Inferior parietal cortex (tissue), 1 donor: ENCODE results near the gene ABCB11.
"Not testable (repeated sequence)": the region's sequence is repeated elsewhere in the genome, so short reads cannot be mapped to it uniquely, and the experiment has no call there.

Experiments used
- DNase-seq: peaks from one replicate; pipeline ENCODE4 v3.0.0-alpha.2; 2016; ENCODE audit errors: extremely low spot score

Gene ABCB11

GRCh38 chr2:169031202-169031601 lies at the start of gene ABCB11:
Gene ABCB11, minus strand, starts transcription at chr2:169031324. Its CDS starts 13,199 bp downstream, at chr2:169018125.
- DNase-seq, result no peak

DNA sequence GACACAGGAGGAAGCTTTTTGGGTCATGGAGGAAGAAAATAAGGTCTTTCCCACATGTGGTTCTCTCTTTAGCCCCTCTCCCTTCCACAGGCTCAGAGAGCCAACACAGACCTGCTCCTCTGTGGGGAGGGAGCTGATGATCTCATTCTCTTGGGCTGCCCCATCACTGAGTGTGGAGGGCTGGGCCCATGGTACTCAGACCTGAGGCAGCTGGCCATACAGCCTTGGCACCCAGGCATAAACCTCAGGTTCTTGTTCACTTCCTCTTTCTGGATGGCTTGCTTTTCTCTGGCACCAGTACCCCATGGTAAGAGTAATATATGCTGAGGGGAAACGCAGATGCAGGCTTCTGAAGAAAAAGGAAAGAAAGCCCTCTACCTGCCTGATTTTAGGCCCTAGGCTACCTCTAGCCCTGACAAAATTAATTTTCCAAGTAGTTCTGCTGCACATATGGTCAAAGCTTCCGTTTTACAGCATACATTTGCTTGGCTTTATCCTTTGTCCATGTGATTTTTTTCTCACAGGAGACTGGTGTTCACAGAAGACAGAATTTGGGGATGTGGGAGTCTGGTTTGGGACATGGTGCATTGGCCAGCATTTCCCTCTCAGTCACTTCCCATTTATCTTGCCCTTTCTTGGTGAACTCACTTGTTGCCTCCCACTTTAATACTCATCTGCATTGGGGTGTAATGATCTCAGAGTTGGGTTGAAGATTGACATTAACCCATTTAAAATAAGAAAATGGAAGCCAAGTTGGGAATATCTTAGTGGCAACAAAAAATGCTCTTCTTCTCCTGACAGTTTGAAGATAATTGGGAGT lies 49.3 kb upstream of the ABCB11 start:
- no peak for DNase-seq

- no peak for DNase-seq
These were observed 46.6 kb upstream of the ABCB11 start for GRCh38 chr2:169077674-169078240.

GRCh38 chr2:169073963-169074751 lies 43.0 kb upstream of the ABCB11 start:
- DNase-seq, result no peak

DNA sequence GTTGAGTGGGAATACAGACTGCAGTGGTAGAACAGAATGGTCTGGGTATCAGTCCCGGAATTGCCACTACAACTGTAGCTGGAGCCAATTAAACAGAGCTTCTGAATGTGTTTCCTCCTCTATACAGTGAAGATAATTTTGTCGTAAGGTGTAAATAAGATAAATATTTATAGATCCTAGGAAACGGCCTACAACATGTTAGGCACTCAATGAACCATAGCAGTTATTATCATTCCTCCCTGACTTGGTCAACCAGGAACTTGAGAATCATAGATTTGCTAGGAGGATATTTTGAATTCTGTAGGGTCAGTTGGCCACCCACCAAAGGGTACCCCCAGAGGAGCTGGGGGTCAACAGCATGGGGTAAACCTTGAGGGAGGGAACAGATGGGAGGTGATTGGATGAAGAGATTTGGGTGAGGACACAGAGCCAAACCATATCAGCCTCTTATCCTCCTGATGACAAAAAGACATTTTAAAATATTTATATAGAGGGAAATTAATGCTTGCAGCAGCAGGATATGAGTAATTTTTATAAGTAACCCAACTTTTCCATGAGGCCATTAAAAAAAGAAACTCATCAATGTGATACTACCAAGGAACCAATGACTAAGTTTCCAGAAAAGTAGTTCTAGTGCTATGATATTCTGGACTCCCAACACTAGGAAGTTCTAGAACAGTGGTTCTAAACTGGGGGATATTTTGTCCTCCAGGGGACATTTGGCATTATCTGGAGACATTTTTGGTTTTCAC lies 42.3 kb upstream of the ABCB11 start:
- no peak for DNase-seq

DNA sequence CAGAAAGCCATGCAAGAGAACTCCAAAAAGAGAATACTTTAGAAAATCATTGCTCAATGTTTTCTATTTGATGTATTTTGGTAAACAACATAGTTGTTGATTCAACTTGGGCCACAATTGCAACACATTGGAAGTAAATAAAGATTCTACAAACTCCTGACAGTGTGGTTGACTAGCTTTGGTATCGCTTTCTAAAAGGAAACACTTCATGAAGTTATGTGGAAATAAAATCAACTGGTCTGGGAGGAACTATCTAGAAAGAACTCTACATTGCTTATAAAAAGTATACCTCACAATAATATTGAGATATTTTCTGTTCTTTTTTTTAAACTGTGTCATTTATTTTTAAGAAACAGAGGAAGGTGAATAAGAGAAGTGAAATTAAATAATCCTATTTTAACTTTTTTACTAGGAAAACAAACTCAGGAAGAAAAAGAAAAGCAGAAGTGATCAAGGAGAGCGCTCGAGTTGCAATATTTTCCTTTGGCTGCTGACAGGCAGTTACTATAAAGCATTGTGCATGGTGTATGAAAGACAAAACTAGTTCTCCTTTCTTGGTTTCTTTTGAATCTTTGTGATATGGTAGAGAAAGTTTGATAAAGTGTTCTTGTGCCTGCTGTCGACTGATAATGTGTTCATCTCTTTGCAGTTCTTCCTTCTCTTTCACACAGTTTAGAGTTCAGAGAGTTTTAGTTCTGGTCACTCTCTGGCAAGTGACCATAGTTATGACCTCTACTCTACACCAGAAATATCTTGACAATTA lies 41.2 kb upstream of the ABCB11 start:
- DNase-seq, result no peak

DNA sequence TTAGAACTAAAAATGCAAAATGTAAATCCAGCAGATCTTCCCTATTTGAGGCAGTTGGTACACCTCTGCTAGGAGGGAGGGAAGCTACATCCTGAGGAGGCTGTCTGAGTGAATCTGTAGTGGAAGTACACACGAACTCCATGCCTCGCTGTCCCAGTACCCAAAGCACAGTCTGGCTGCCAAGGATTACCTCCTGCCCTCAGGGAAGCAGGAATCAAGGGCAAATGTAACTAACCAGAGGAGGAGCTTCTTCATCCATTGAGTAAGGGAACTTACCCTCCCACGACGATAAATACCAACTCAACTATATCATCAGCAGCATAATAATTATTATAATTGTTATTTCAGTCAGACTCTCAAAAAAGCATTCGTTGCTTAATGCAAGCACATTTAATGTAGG lies 40.3 kb upstream of the ABCB11 start:
- no peak for DNase-seq

- no peak for DNase-seq
These were observed 38.7 kb upstream of the ABCB11 start for GRCh38 chr2:169069833-169070232.

GRCh38 chr2:169069341-169069740 lies 38.2 kb upstream of the ABCB11 start, which contains the start of gene DHRS9:
Gene DHRS9, plus strand, starts transcription at chr2:169069563. Its CDS starts 12,019 bp downstream, at chr2:169081582.
- DNase-seq, result no peak

- DNase-seq, result no peak
These were observed 35.8 kb upstream of the ABCB11 start for GRCh38 chr2:169066897-169067296.

- no peak for DNase-seq
These were observed 34.9 kb upstream of the ABCB11 start for GRCh38 chr2:169065864-169066517.

- DNase-seq, result no peak
These were observed 34.3 kb upstream of the ABCB11 start for GRCh38 chr2:169065422-169065821.

- DNase-seq, result not testable (repeated sequence)
These were observed 33.1 kb upstream of the ABCB11 start for GRCh38 chr2:169064199-169064598.

DNA sequence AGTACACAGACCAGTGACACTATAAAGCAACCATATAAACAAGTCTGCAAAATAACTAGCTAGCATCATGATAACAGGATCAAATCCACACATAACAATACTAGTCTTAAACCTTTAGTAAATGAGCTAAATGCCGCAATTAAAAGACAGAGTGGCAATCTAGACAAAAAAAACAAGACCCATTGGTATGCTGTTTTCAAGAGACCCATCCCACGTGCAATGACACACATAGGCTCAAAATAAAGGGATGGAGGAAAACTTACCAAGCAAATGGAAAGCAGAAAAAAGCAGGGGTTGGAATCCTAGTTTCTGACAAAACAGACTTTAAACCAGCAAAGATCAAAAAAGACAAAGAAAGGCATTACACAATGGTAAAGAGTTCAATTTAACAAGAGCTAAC lies 23.5 kb upstream of the ABCB11 start:
- DNase-seq, result not testable (repeated sequence)

DNA sequence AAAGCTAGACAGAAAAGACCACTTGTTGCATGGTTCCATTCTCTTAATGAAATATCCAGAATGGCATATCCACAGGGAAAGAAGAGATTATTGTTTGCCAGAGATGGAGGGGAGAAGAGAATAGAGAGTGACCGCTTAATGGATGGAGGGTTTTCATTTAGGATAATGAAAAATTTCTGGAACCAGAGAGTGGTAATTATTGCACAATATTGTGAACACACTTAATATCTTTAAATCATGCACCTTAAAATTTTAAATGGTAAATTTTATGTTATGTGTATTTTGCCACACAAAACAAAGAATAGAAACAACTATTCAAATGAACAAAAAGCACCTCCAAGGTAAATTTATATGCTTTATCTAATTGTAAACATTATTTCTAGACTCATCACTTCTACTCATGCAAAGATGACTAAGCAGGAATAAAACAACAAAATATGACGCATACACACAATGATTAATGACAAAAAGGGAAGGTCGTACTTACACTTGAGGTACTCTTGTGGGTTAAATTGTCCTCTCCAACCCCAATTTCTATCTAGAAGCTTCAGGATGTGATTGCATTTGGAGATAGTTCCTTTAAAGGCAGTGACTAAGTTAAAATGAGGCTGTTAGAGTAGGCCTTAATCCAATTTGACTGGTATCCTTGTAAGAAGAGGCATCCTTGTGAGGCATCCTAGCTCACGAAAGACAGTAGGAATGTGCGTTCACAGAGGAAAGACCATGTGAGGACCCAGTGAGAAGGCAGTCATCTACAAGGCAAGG lies 19.5 kb upstream of the ABCB11 start:
- DNase-seq, result no peak

DNA sequence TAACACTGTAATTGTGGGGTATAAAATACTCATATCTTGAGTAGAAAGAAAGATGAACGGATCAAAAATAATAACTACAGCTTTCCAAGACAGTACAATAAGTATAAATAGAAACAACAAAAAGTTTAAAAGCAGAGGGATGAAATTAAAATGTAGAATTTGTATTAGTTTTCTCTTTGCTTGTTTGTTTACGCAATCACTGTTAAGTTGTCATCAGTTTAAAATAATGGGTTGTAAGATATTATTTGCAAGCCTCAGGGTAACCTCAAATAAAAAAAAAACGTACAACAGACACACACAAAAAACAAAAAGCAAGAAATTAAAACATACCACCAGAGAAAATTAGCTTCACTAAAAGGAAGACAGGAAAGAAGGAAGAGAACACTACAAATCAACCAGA lies 18.0 kb upstream of the ABCB11 start:
- no peak for DNase-seq

GRCh38 chr2:169047256-169048250 lies 16.4 kb upstream of the ABCB11 start:
- DNase-seq, result no peak

GRCh38 chr2:169046440-169047151 lies 15.5 kb upstream of the ABCB11 start:
- no peak for DNase-seq
